ENCODE results near the gene TBK1. TPM values are rescaled to one million over a fixed set of nuclear protein-coding genes. Genes with fewer than 3 reads are reported as not detected.

TBK1 gene
- total and polyA plus RNA-seq, 4 donors: 21.0 to 51.6 (median 23.3) TPM

GRCh38 chr12:64450057-64450640 lies 1.8 kb upstream of the TBK1 start:
- H3K4me1 ChIP-seq (ENCODE audit: control insufficient read depth, insufficient read depth, low read length): no peaks in the 10 kb centered on the region
- H3K27ac ChIP-seq (ENCODE audit: low read depth, low read length): no peak overlapping the region
- no peak for DNase-seq (ENCODE audit: low read depth in 4 of 6, low spot score in 6 of 6)
- no CpG with 5 or more reads among the region's 2 CpGs for WGBS (ENCODE audit: insufficient coverage)
- peaks cover 7% of the 10 kb centered on the region for H3K36me3 ChIP-seq (ENCODE audit: control insufficient read depth, insufficient read depth, low read length)
- no peak overlapping the region for H3K4me3 ChIP-seq (ENCODE audit: low read depth, low read length)
- no peaks in the 10 kb centered on the region for H3K9me3 ChIP-seq (ENCODE audit: control insufficient read depth, insufficient read depth, low read length)
- H3K27me3 ChIP-seq (ENCODE audit: control insufficient read depth, insufficient read depth, low read length): no peaks in the 10 kb centered on the region

GRCh38 chr12:64450711-64451486 lies 1.0 kb upstream of the TBK1 start:
- 6% methylated on average over 3 of the region's 8 CpGs for WGBS (ENCODE audit: insufficient coverage)
- no peaks in the 10 kb centered on the region for H3K4me1 ChIP-seq (ENCODE audit: control insufficient read depth, insufficient read depth, low read length)
- DNase-seq (ENCODE audit: low read depth in 4 of 6, low spot score in 6 of 6): peak in 5 of 6 donors; percentile 5 to 65 (median 19)
- H3K9me3 ChIP-seq (ENCODE audit: control insufficient read depth, insufficient read depth, low read length): no peaks in the 10 kb centered on the region
- no peak overlapping the region for H3K27ac ChIP-seq (ENCODE audit: low read depth, low read length)
- no peaks in the 10 kb centered on the region for H3K27me3 ChIP-seq (ENCODE audit: control insufficient read depth, insufficient read depth, low read length)
- peaks cover 7% of the 10 kb centered on the region for H3K36me3 ChIP-seq (ENCODE audit: control insufficient read depth, insufficient read depth, low read length)
- H3K4me3 ChIP-seq (ENCODE audit: low read depth, low read length): peak overlapping the region; percentile 86

- peak overlapping the region; percentile 88 for H3K27ac ChIP-seq (ENCODE audit: low read depth, low read length)
- peaks cover 4% of the 10 kb centered on the region for H3K36me3 ChIP-seq (ENCODE audit: control insufficient read depth, insufficient read depth, low read length)
- WGBS (ENCODE audit: insufficient coverage): 0% methylated on average over 1 of the region's 16 CpGs
- peak in 3 of 6 donors; percentile 24 to 51 (median 31) for DNase-seq (ENCODE audit: low read depth in 4 of 6, low spot score in 6 of 6)
- H3K4me3 ChIP-seq (ENCODE audit: low read depth, low read length): peak overlapping the region; percentile 86
- no peaks in the 10 kb centered on the region for H3K9me3 ChIP-seq (ENCODE audit: control insufficient read depth, insufficient read depth, low read length)
- H3K27me3 ChIP-seq (ENCODE audit: control insufficient read depth, insufficient read depth, low read length): no peaks in the 10 kb centered on the region
- no peaks in the 10 kb centered on the region for H3K4me1 ChIP-seq (ENCODE audit: control insufficient read depth, insufficient read depth, low read length)
These were observed 824 bp downstream of the TBK1 start for GRCh38 chr12:64452559-64453329.

GRCh38 chr12:64455506-64455905 lies 3.6 kb downstream of the TBK1 start:
- no peak for DNase-seq (ENCODE audit: low read depth in 4 of 6, low spot score in 6 of 6)
- H3K4me1 ChIP-seq (ENCODE audit: control insufficient read depth, insufficient read depth, low read length): no peaks in the 10 kb centered on the region
- H3K9me3 ChIP-seq (ENCODE audit: control insufficient read depth, insufficient read depth, low read length): no peaks in the 10 kb centered on the region
- no peak overlapping the region for H3K27ac ChIP-seq (ENCODE audit: low read depth, low read length)
- no peaks in the 10 kb centered on the region for H3K27me3 ChIP-seq (ENCODE audit: control insufficient read depth, insufficient read depth, low read length)
- H3K4me3 ChIP-seq (ENCODE audit: low read depth, low read length): no peak overlapping the region
- no CpG with 5 or more reads among the region's 1 CpG for WGBS (ENCODE audit: insufficient coverage)
- H3K36me3 ChIP-seq (ENCODE audit: control insufficient read depth, insufficient read depth, low read length): peaks cover 6% of the 10 kb centered on the region

- no peaks in the 10 kb centered on the region for H3K4me1 ChIP-seq (ENCODE audit: control insufficient read depth, insufficient read depth, low read length)
These were observed 4.2 kb downstream of the TBK1 start for GRCh38 chr12:64456119-64456518.

GRCh38 chr12:64457032-64457431 lies 5.1 kb downstream of the TBK1 start:
- no peaks in the 10 kb centered on the region for H3K4me1 ChIP-seq (ENCODE audit: control insufficient read depth, insufficient read depth, low read length)
- no peak for DNase-seq (ENCODE audit: low read depth in 4 of 6, low spot score in 6 of 6)
- no CpG with 5 or more reads among the region's 6 CpGs for WGBS (ENCODE audit: insufficient coverage)
- no peaks in the 10 kb centered on the region for H3K9me3 ChIP-seq (ENCODE audit: control insufficient read depth, insufficient read depth, low read length)
- H3K36me3 ChIP-seq (ENCODE audit: control insufficient read depth, insufficient read depth, low read length): peaks cover 6% of the 10 kb centered on the region
- no peak overlapping the region for H3K4me3 ChIP-seq (ENCODE audit: low read depth, low read length)
- no peaks in the 10 kb centered on the region for H3K27me3 ChIP-seq (ENCODE audit: control insufficient read depth, insufficient read depth, low read length)
- H3K27ac ChIP-seq (ENCODE audit: low read depth, low read length): no peak overlapping the region

More at GRCh38 chr12:64456119-64456518, 4.2 kb downstream of the TBK1 start:
- Histone ChIP-seq H3K4me3 (ENCODE audit: low read depth, low read length) (no peak overlapping the region), H3K27ac (ENCODE audit: low read depth, low read length) (no peak overlapping the region), H3K36me3 (ENCODE audit: control insufficient read depth, insufficient read depth, low read length) (peaks cover 6% of the 10 kb centered on the region), H3K9me3 (ENCODE audit: control insufficient read depth, insufficient read depth, low read length) (no peaks in the 10 kb centered on the region), H3K27me3 (ENCODE audit: control insufficient read depth, insufficient read depth, low read length) (no peaks in the 10 kb centered on the region)
- no peak for DNase-seq (ENCODE audit: low read depth in 4 of 6, low spot score in 6 of 6)

GRCh38 chr12:64457466-64457865 lies 5.5 kb downstream of the TBK1 start:
- H3K9me3 ChIP-seq (ENCODE audit: control insufficient read depth, insufficient read depth, low read length): no peaks in the 10 kb centered on the region
- DNase-seq (ENCODE audit: low read depth in 4 of 6, low spot score in 6 of 6): no peak
- no CpG with 5 or more reads among the region's 3 CpGs for WGBS (ENCODE audit: insufficient coverage)
- peaks cover 6% of the 10 kb centered on the region for H3K36me3 ChIP-seq (ENCODE audit: control insufficient read depth, insufficient read depth, low read length)
- H3K27ac ChIP-seq (ENCODE audit: low read depth, low read length): no peak overlapping the region
- no peak overlapping the region for H3K4me3 ChIP-seq (ENCODE audit: low read depth, low read length)
- H3K4me1 ChIP-seq (ENCODE audit: control insufficient read depth, insufficient read depth, low read length): no peaks in the 10 kb centered on the region
- no peaks in the 10 kb centered on the region for H3K27me3 ChIP-seq (ENCODE audit: control insufficient read depth, insufficient read depth, low read length)

GRCh38 chr12:64457923-64458322 lies 6.0 kb downstream of the TBK1 start:
- Histone ChIP-seq H3K27ac (ENCODE audit: low read depth, low read length) (no peak overlapping the region), H3K36me3 (ENCODE audit: control insufficient read depth, insufficient read depth, low read length) (peaks cover 6% of the 10 kb centered on the region), H3K4me3 (ENCODE audit: low read depth, low read length) (no peak overlapping the region), H3K9me3 (ENCODE audit: control insufficient read depth, insufficient read depth, low read length) (no peaks in the 10 kb centered on the region), H3K4me1 (ENCODE audit: control insufficient read depth, insufficient read depth, low read length) (no peaks in the 10 kb centered on the region), H3K27me3 (ENCODE audit: control insufficient read depth, insufficient read depth, low read length) (no peaks in the 10 kb centered on the region)
- no CpG with 5 or more reads among the region's 4 CpGs for WGBS (ENCODE audit: insufficient coverage)
- no peak for DNase-seq (ENCODE audit: low read depth in 4 of 6, low spot score in 6 of 6)

GRCh38 chr12:64459394-64459891 lies 7.5 kb downstream of the TBK1 start:
- H3K4me3 ChIP-seq (ENCODE audit: low read depth, low read length): no peak overlapping the region
- DNase-seq (ENCODE audit: low read depth in 4 of 6, low spot score in 6 of 6): no peak
- H3K27me3 ChIP-seq (ENCODE audit: control insufficient read depth, insufficient read depth, low read length): no peaks in the 10 kb centered on the region
- no peaks in the 10 kb centered on the region for H3K4me1 ChIP-seq (ENCODE audit: control insufficient read depth, insufficient read depth, low read length)
- no peaks in the 10 kb centered on the region for H3K9me3 ChIP-seq (ENCODE audit: control insufficient read depth, insufficient read depth, low read length)
- peaks cover 12% of the 10 kb centered on the region for H3K36me3 ChIP-seq (ENCODE audit: control insufficient read depth, insufficient read depth, low read length)
- no CpG with 5 or more reads among the region's 3 CpGs for WGBS (ENCODE audit: insufficient coverage)
- H3K27ac ChIP-seq (ENCODE audit: low read depth, low read length): no peak overlapping the region

Data from spinal cord (tissue), 10 donors.